Gastroesophageal sphincter (tissue), 4 donors: Measurements from ENCODE around the gene NUP107. TPM values are rescaled to one million over a fixed set of nuclear protein-coding genes. Genes with fewer than 3 reads are reported as not detected.

Experiments used
- ATAC-seq: fragments of 150-250 bp; one replicate; pipeline ENCODE4 v1.9.1; 2016; ENCODE audit warnings: mild to moderate bottlenecking, moderate library complexity
- H3K27ac ChIP-seq, 4 donors: fragments of 200-600 bp; sonication (generic) in 3 of 4; 1 replicate in 3 of 4; 2 replicates in 1 of 4; pipeline ENCODE4 v1.5.1; 2016 to 2019
- H3K27me3 ChIP-seq: fragments of 200-600 bp; sonication (generic); one replicate; pipeline ENCODE4 v1.5.1; 2019
- H3K36me3 ChIP-seq, 2 donors: fragments of 200-600 bp; sonication (generic); one replicate each; pipeline ENCODE4 v1.5.1; 2019; ENCODE audit warnings: control low read depth in 1 of 2
- H3K4me1 ChIP-seq, 3 donors: fragments of 200-600 bp; sonication (generic); 1 replicate in 2 of 3; 2 replicates in 1 of 3; pipeline ENCODE4 v1.5.1; 2016 to 2019; ENCODE audit warnings: control low read depth in 2 of 3
- H3K4me3 ChIP-seq, 2 donors: fragments of 200-600 bp; sonication (generic); one replicate each; pipeline ENCODE4 v1.5.1; 2019; ENCODE audit warnings: mild to moderate bottlenecking in 1 of 2, moderate library complexity in 1 of 2
- H3K9me3 ChIP-seq, 3 donors: fragments of 200-600 bp; sonication (generic); one replicate each; pipeline ENCODE4 v1.5.1; 2017 to 2019; ENCODE audit warnings: control low read depth in 2 of 3
- CTCF ChIP-seq, 4 experiments: fragments of 200-600 bp in 2 of 4; fragments of 450-650 bp in 2 of 4; sonication (generic) in 1 of 4; IDR thresholded peaks; one replicate each; pipeline ENCODE4 v1.5.1; 2017 to 2019; ENCODE audit warnings: antibody characterized with exemption in 4 of 4, mild to moderate bottlenecking in 2 of 4, moderate library complexity in 2 of 4
- EP300 ChIP-seq: sonication (generic); formaldehyde crosslinking; IDR thresholded peaks from one replicate; pipeline ENCODE4 v1.6.1; 2017; ENCODE audit warnings: antibody characterized with exemption, mild to moderate bottlenecking
- POLR2A ChIP-seq, 2 donors: fragments of 450-650 bp; IDR thresholded peaks; one replicate each; pipeline ENCODE4 v1.6.1; 2017; ENCODE audit warnings: antibody characterized with exemption in 2 of 2, mild to moderate bottlenecking in 2 of 2, moderate library complexity in 1 of 2
- POLR2AphosphoS5 ChIP-seq: sonication (generic); formaldehyde crosslinking; IDR thresholded peaks from one replicate; pipeline ENCODE4 v1.6.1; 2017; ENCODE audit warnings: antibody characterized with exemption
- WGBS, 2 donors: methylation state at CpG; one replicate each; pipeline ENCODE4 v1.1.5; 2018; ENCODE audit warnings: low coverage in 1 of 2; 5-methylcytosine and 5-hydroxymethylcytosine counted together
- total RNA-seq, 4 donors: library from RNA; depleted of rRNA; stranded (reverse); fragments of >200 nt; gene quantifications; one replicate each; pipeline ENCODE4 v1.1.0, GENCODE V29; 2016

Gene NUP107
- total RNA-seq, 4 donors from 2014 or later, result 28.4 to 46.7 (median 29.5) TPM

- no peaks in the 10 kb centered on the region for H3K9me3 ChIP-seq
- no peak for ATAC-seq
- H3K27ac ChIP-seq, result no peak overlapping the region
- WGBS, 2 donors, result 87 to 96% methylated on average over 9 to 11 of the region's 14 CpGs
- H3K4me1 ChIP-seq, result peaks cover 0 to 5% (median 0%) of the 10 kb centered on the region in 3 donors
- no peak overlapping the region for H3K4me3 ChIP-seq
- TF ChIP-seq CTCF (IDR thresholded peaks at IDR 0.05) (no peak), POLR2A (IDR thresholded peaks at IDR 0.05) (no peak), EP300 (no peak), POLR2AphosphoS5 (no peak)
- H3K27me3 ChIP-seq, result no peaks in the 10 kb centered on the region
- H3K36me3 ChIP-seq, result no peaks in the 10 kb centered on the region
Measured at GRCh38 chr12:68789144-68789878, 102.5 kb downstream of the NUP107 start.

GRCh38 chr12:68790081-68790951 is 103.5 kb downstream of the NUP107 start:
- Histone ChIP-seq H3K4me1 (peaks cover 0 to 5% (median 0%) of the 10 kb centered on the region in 3 donors), H3K27me3 (no peaks in the 10 kb centered on the region), H3K36me3 (no peaks in the 10 kb centered on the region), H3K27ac (no peak overlapping the region), H3K4me3 (no peak overlapping the region), H3K9me3 (no peaks in the 10 kb centered on the region)
- no peak for ATAC-seq
- 83 to 98% methylated on average over 10 to 11 of the region's 13 CpGs for WGBS, 2 donors
- no peak for TF ChIP-seq POLR2AphosphoS5
- TF ChIP-seq POLR2A (IDR thresholded peaks at IDR 0.05), result no peak
- no peak for TF ChIP-seq CTCF (IDR thresholded peaks at IDR 0.05)
- TF ChIP-seq EP300, result no peak

GRCh38 chr12:68790952-68791234 is 104.1 kb downstream of the NUP107 start:
- Histone ChIP-seq H3K4me3 (no peak overlapping the region), H3K4me1 (peaks cover 0 to 5% (median 0%) of the 10 kb centered on the region in 3 donors), H3K27me3 (no peaks in the 10 kb centered on the region), H3K36me3 (no peaks in the 10 kb centered on the region), H3K9me3 (no peaks in the 10 kb centered on the region), H3K27ac (no peak overlapping the region)
- TF ChIP-seq POLR2AphosphoS5, result no peak
- no peak for ATAC-seq
- WGBS, 2 donors, result 100% methylated on average over 2 of the region's 3 CpGs; no CpG with 5 or more reads in 1 of the 2 donors

GRCh38 chr12:68791897-68792481 is 105.2 kb downstream of the NUP107 start:
- no peak overlapping the region for H3K27ac ChIP-seq
- no peak for TF ChIP-seq EP300
- no peak for TF ChIP-seq CTCF (IDR thresholded peaks at IDR 0.05)
- no peak for TF ChIP-seq POLR2AphosphoS5
- no peak for TF ChIP-seq POLR2A (IDR thresholded peaks at IDR 0.05)
- ATAC-seq, result no peak
- no peaks in the 10 kb centered on the region for H3K27me3 ChIP-seq
- no peaks in the 10 kb centered on the region for H3K9me3 ChIP-seq
- H3K36me3 ChIP-seq, result no peaks in the 10 kb centered on the region
- H3K4me1 ChIP-seq, result peaks cover 0 to under 1% (median 0%) of the 10 kb centered on the region in 3 donors
- H3K4me3 ChIP-seq, result no peak overlapping the region
- 100% methylated on average over 2 of the region's 2 CpGs for WGBS, 2 donors

- H3K4me1 ChIP-seq, result no peaks in the 10 kb centered on the region
- H3K9me3 ChIP-seq, result no peaks in the 10 kb centered on the region
- no peaks in the 10 kb centered on the region for H3K27me3 ChIP-seq
- H3K36me3 ChIP-seq, result no peaks in the 10 kb centered on the region
- no peak overlapping the region for H3K27ac ChIP-seq
- 83 to 94% methylated on average over 2 of the region's 2 CpGs for WGBS, 2 donors
- TF ChIP-seq EP300, result no peak
- no peak for TF ChIP-seq POLR2AphosphoS5
- TF ChIP-seq CTCF (IDR thresholded peaks at IDR 0.05), result no peak
- TF ChIP-seq POLR2A (IDR thresholded peaks at IDR 0.05), result no peak
- H3K4me3 ChIP-seq, result no peak overlapping the region
- no peak for ATAC-seq
Measured at GRCh38 chr12:68792952-68793351, 106.2 kb downstream of the NUP107 start.
